Measurements from ENCODE around the gene EPHA4. TPM values are rescaled to one million over a fixed set of nuclear protein-coding genes. Genes with fewer than 3 reads are reported as not detected.

Gene EPHA4
- total and polyA plus RNA-seq, 8 donors, result 0.56 to 28.1 (median 5.8) TPM; not detected in 1

GRCh38 chr2:221504905-221505304 is 67.2 kb downstream of the EPHA4 start:
- no peaks in the 10 kb centered on the region for H3K27me3 ChIP-seq
- no peak for DNase-seq
- H3K27ac ChIP-seq, result no peak overlapping the region
- peaks cover 0 to 23% (median 15%) of the 10 kb centered on the region in 4 donors for H3K4me1 ChIP-seq
- intact Hi-C loops (cut with DNase I; ENCODE audit: low total_unique reads), result no loop called here
- TF ChIP-seq EP300 (IDR thresholded peaks at IDR 0.05) (no peak), POLR2AphosphoS5 (IDR thresholded peaks at IDR 0.05) (no peak), CTCF (IDR thresholded peaks at IDR 0.05) (no peak), POLR2A (IDR thresholded peaks at IDR 0.05) (no peak)
- H3K9me3 ChIP-seq, result no peaks in the 10 kb centered on the region
- H3K4me3 ChIP-seq, result no peak overlapping the region
- 97 to 100% (median 100%) methylated on average over 1 of the region's 1 CpG for WGBS, 5 donors
- H3K36me3 ChIP-seq, result no peaks in the 10 kb centered on the region

GRCh38 chr2:221503965-221504364 is 68.1 kb downstream of the EPHA4 start:
- no peaks in the 10 kb centered on the region for H3K36me3 ChIP-seq
- no peak overlapping the region for H3K27ac ChIP-seq
- no peak for DNase-seq
- peaks cover 0 to 23% (median 15%) of the 10 kb centered on the region in 4 donors for H3K4me1 ChIP-seq
- no peaks in the 10 kb centered on the region for H3K27me3 ChIP-seq
- H3K4me3 ChIP-seq, result no peak overlapping the region
- no peaks in the 10 kb centered on the region for H3K9me3 ChIP-seq
- TF ChIP-seq POLR2AphosphoS5 (IDR thresholded peaks at IDR 0.05) (no peak), EP300 (IDR thresholded peaks at IDR 0.05) (no peak), POLR2A (IDR thresholded peaks at IDR 0.05) (no peak), CTCF (IDR thresholded peaks at IDR 0.05) (no peak)
- 27 to 73% (median 54%) methylated on average over 2 of the region's 2 CpGs for WGBS, 5 donors
- intact Hi-C loops (cut with DNase I; ENCODE audit: low total_unique reads), result no loop called here

GRCh38 chr2:221502270-221503010 is 69.7 kb downstream of the EPHA4 start:
- Histone ChIP-seq H3K4me1 (peaks cover 0 to 34% (median 15%) of the 10 kb centered on the region in 4 donors), H3K27me3 (no peaks in the 10 kb centered on the region), H3K9me3 (no peaks in the 10 kb centered on the region), H3K4me3 (no peak overlapping the region), H3K36me3 (no peaks in the 10 kb centered on the region), H3K27ac (no peak overlapping the region)
- DNase-seq, result no peak
- TF ChIP-seq POLR2AphosphoS5 (IDR thresholded peaks at IDR 0.05), result no peak
- TF ChIP-seq EP300 (IDR thresholded peaks at IDR 0.05), result no peak
- no peak for TF ChIP-seq POLR2A (IDR thresholded peaks at IDR 0.05)
- no peak for TF ChIP-seq CTCF (IDR thresholded peaks at IDR 0.05)
- 77 to 85% (median 83%) methylated on average over 8 of the region's 8 CpGs for WGBS, 5 donors
- intact Hi-C loops (cut with DNase I; ENCODE audit: low total_unique reads), result no loop called here

GRCh38 chr2:221501883-221502269 is 70.2 kb downstream of the EPHA4 start:
- H3K36me3 ChIP-seq, result no peaks in the 10 kb centered on the region
- WGBS, 5 donors, result 49 to 70% (median 63%) methylated on average over 4 of the region's 4 CpGs
- H3K4me3 ChIP-seq, result no peak overlapping the region
- no peak for DNase-seq
- no peaks in the 10 kb centered on the region for H3K27me3 ChIP-seq
- peaks cover 0 to 34% (median 15%) of the 10 kb centered on the region in 4 donors for H3K4me1 ChIP-seq
- TF ChIP-seq EP300 (IDR thresholded peaks at IDR 0.05) (no peak), POLR2A (IDR thresholded peaks at IDR 0.05) (no peak), CTCF (IDR thresholded peaks at IDR 0.05) (no peak), POLR2AphosphoS5 (IDR thresholded peaks at IDR 0.05) (no peak)
- H3K9me3 ChIP-seq, result no peaks in the 10 kb centered on the region
- intact Hi-C loops (cut with DNase I; ENCODE audit: low total_unique reads), result no loop called here
- H3K27ac ChIP-seq, result no peak overlapping the region

All from stomach (tissue), 9 donors.